Regular cardiac myocyte (primary cell): ENCODE results near the gene RPL18A. TPM values are rescaled to one million over a fixed set of nuclear protein-coding genes. Genes with fewer than 3 reads are reported as not detected.

Source experiments
- total RNA-seq: library from RNA; depleted of rRNA; stranded (reverse); fragments of >200 nt; gene quantifications from 2 replicates; pipeline ENCODE4 v1.2.3, GENCODE V29; 2014

Gene RPL18A
- 1,052 and 1,128 TPM in 2 replicates for total RNA-seq

DNA sequence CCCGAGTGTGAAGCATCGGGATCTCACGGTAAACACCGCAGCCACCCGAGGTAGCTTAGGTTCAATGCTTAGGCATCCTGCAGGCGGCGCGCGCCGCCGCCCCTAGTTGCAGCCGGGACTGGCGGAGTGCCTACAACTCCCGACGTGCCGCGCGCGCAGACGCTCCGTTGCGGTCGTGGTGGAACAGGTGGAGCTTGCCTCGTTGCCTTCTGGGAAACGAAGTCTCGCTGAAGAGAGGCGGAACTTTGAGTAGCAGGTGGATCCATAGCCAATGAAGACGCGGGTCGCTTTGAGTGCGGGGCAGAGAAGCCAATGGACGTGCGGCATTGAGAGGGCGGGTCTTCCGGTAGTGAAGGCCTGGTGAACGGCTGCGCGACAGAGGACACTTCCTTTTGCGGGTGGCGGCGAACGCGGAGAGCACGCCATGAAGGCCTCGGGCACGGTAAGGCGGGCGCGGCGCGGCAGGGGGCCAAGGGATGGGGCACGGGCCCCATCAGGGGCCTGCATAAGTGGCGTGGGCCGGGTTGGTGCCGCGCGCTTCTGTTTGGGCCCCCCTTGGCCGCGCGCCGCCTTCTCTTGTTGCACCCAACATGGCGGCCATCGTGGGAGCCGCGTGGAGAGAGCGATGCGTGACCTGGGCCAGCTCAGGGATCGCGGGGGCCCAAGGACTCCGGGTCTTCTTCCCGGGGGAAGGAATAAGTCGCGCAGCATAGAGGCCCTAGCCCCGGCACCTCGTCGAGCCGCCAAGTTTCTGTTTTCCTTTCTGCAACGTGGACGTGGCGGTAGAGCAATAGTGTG is at the start of gene RPL18A:
Gene RPL18A (plus strand): TSS at position 378 of the 798 bp plus-strand sequence. CDS start 47 bp downstream, at position 425.

GRCh38 chr19:17821190-17821589 is 38.5 kb upstream of the RPL18A start, which contains the start of gene INSL3:
Gene INSL3, minus strand, starts transcription at chr19:17821519. Its CDS starts 13 bp downstream, at chr19:17821506.

DNA sequence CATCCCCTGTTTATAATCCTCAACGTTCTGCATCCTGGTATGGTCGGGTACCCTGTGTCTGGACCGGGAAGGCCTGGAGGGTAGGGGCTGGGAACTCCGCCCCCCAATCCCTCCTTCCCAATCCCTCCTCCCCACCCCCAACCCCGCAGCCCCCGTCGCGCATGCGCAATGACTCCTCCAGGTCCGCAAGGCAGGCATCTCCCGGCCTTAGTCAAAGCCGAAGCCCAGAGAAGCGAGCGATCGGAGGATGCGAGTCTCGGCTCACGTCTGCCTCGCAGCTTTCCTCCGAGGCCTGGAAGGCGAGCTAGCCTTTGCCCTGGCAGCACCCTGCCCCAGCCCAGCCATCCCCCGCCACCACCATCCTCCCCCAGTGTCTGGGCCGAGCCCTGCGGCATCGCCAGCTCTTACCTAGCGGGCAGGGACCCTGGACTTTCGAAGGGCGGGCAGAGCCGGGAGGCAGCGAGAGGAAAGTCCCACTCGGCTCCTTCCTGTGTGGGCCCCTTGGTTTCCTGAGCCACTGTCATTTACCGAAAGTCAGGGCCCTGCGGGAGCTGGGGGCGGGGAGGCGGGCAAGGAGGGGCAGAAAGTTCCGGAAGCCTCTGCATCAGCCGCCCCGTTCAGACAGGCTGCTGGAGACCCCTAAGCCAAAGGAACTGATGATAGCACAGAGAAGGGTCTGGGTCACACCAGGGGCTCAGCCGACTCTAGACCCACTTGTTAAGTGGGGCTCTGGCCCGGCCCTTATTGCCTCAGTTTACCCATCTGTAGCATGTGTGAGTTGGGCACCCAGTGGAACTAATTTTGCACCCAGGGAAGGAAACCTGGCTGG is 12.0 kb upstream of the RPL18A start, which contains the start of gene JAK3:
Gene JAK3 (minus strand): TSS at position 445 of the 829 bp plus-strand sequence. CDS start 3,565 bp downstream, outside the sequence.

DNA sequence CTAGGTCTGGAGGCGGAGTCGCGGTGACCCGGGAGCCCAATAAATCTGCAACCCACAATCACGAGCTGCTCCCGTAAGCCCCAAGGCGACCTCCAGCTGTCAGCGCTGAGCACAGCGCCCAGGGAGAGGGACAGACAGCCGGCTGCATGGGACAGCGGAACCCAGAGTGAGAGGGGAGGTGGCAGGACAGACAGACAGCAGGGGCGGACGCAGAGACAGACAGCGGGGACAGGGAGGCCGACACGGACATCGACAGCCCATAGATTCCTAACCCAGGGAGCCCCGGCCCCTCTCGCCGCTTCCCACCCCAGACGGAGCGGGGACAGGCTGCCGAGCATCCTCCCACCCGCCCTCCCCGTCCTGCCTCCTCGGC is 12.2 kb downstream of the RPL18A start, which contains the start of gene SLC5A5:
Gene SLC5A5 (plus strand): TSS at position 68 of the 373 bp plus-strand sequence. CDS start 375 bp downstream, outside the sequence.

Other genes starting within 250 kb of the RPL18A start
- gene UNC13A, start 171.6 kb upstream of the RPL18A start, total RNA-seq: 1.3 and 3.9 TPM in 2 replicates
- 24.0 and 27.0 TPM in 2 replicates for gene MAP1S, start 140.4 kb upstream of the RPL18A start, total RNA-seq
- gene FCHO1, start 108.4 kb upstream of the RPL18A start, total RNA-seq: 0.56 and 0.58 TPM in 2 replicates
- gene B3GNT3, start 64.8 kb upstream of the RPL18A start, total RNA-seq: not detected in 2 replicates
- gene INSL3, start 38.4 kb upstream of the RPL18A start, total RNA-seq: not detected in 2 replicates
- gene JAK3, start 11.9 kb upstream of the RPL18A start, total RNA-seq: 3.1 and 3.9 TPM in 2 replicates
- gene SLC5A5, start 12.0 kb downstream of the RPL18A start, total RNA-seq: not detected in 2 replicates
- 16.1 and 62.1 TPM in 2 replicates for gene CCDC124, start 73.1 kb downstream of the RPL18A start, total RNA-seq
- under 0.01 TPM in 1 of 2 replicates, not detected in the other for gene KCNN1, start 107.2 kb downstream of the RPL18A start, total RNA-seq
- 12.3 and 19.4 TPM in 2 replicates for gene ARRDC2, start 148.3 kb downstream of the RPL18A start, total RNA-seq
- gene IL12RB1, start 227.0 kb downstream of the RPL18A start, total RNA-seq: 0.19 and 0.28 TPM in 2 replicates
- 2.1 and 3.1 TPM in 2 replicates for gene MAST3, start 237.9 kb downstream of the RPL18A start, total RNA-seq